AG04450 (cell line): ENCODE results near the gene IFNLR1. TPM values are rescaled to one million over a fixed set of nuclear protein-coding genes. Genes with fewer than 3 reads are reported as not detected.

Experiments
- CTCF ChIA-PET: fragments of 300-600, 350-600 bp; formaldehyde crosslinking; extraction: SDS; loops from one replicate; lab custom pipeline; 2022; ENCODE audit warnings: antibody characterized with exemption, inconsistent platforms; lab: Charles Lee
- POLR2A ChIA-PET: fragments of 350-600 bp; formaldehyde crosslinking; extraction: SDS; loops from one replicate; lab custom pipeline; 2021; ENCODE audit warnings: antibody characterized with exemption, inconsistent platforms; lab: Yijun Ruan, JAX
- DNase-seq: peaks from one replicate; pipeline ENCODE4 v3.0.0-alpha.2; 2011; ENCODE audit warnings: low read depth, low spot score
- H3K27ac ChIP-seq: one replicate; pipeline ENCODE4 v1.5.1; 2012; ENCODE audit warnings: low read depth, low read length, control low read depth
- H3K27me3 ChIP-seq: one replicate; pipeline ENCODE4 v1.6.0; 2012; ENCODE audit warnings: low read length; ENCODE audit not compliant: control insufficient read depth, insufficient read depth
- H3K4me3 ChIP-seq: 2 replicates; pipeline ENCODE4 v1.5.1; 2011; ENCODE audit warnings: mild to moderate bottlenecking, low read depth, low read length, control low read depth
- H3K9me3 ChIP-seq: 2 replicates; pipeline ENCODE4 v1.5.1; 2012; ENCODE audit warnings: low read length; ENCODE audit not compliant: control insufficient read depth, insufficient read depth
- polyA plus RNA-seq: library from polyadenylated mRNA; depleted of rRNA; stranded (reverse); fragments of >200 nt; gene quantifications from 2 replicates; pipeline ENCODE4 v1.2.3, GENCODE V29; 2011
- TF ChIP-seq, protein P1 (sequence below): IDR thresholded peaks from 2 replicates; pipeline ENCODE4 v1.5.1; 2011; ENCODE audit warnings: low read depth, low read length, control low read depth, inconsistent platforms

The IFNLR1 gene
- polyA plus RNA-seq, 1 experiment, result not detected

DNA sequence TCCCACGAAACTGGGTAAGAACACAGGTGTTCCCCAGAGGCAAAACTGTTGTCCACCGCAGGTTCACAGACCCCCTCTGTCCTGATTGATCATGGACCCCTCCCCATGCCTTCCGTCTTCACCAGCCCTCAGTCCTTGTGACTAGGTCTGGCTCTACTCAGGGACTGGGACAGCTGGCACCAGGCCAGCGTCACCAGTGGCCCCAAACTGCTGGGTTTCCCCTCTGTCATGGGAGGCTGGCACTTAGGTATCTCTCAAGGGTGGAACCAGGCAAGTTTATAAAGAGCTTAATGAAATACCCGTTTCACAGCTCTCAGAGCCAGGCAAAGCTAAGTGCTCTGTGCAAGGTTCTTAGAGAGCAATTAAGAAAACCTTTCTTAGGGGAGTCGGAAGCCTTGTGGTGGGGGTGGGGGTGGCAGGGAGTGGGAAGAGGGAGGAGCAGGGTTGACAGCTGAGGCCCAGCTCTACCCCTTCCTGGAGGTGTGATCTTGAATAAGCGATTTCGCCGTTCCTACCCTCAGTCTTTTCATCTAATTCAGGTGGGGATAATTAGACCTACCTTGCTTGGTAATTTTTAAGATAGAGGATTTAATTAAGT, 35.0 kb upstream of the IFNLR1 start:
- POLR2A ChIA-PET, result no interaction called here
- H3K27ac ChIP-seq, result no peak overlapping the region
- peaks cover 26% of the 10 kb centered on the region for H3K27me3 ChIP-seq
- CTCF ChIA-PET, result interaction anchor here (0.7 to 1.0 kb wide), 4 partner anchors 20 to 169 kb away, joined by 3 read pairs; no protein-coding TSS in a partner anchor
- no peak overlapping the region for H3K4me3 ChIP-seq
- no peak for DNase-seq
- H3K9me3 ChIP-seq, result no peaks in the 10 kb centered on the region
- TF ChIP-seq, protein P1, sequence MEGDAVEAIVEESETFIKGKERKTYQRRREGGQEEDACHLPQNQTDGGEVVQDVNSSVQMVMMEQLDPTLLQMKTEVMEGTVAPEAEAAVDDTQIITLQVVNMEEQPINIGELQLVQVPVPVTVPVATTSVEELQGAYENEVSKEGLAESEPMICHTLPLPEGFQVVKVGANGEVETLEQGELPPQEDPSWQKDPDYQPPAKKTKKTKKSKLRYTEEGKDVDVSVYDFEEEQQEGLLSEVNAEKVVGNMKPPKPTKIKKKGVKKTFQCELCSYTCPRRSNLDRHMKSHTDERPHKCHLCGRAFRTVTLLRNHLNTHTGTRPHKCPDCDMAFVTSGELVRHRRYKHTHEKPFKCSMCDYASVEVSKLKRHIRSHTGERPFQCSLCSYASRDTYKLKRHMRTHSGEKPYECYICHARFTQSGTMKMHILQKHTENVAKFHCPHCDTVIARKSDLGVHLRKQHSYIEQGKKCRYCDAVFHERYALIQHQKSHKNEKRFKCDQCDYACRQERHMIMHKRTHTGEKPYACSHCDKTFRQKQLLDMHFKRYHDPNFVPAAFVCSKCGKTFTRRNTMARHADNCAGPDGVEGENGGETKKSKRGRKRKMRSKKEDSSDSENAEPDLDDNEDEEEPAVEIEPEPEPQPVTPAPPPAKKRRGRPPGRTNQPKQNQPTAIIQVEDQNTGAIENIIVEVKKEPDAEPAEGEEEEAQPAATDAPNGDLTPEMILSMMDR, result no peak

DNA sequence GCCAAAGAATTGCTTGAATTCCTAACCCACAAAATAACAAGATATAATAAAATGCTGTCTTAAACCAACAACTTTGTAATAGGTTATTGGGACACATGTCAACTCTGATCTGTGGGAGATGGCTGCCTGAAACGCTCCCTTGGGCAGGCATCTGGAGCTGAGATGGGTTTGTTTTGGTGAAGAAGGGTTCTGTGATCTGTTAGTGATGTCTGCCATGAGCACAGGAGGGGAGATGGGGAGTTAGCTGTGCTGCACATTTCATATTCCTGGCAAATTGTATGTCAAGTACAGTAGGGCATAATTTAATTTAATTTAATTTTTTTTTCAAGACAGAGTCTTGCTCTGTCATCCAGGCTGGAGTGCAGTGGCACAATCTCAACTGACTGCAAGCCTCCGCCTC, 34.2 kb upstream of the IFNLR1 start:
- ChIA-PET POLR2A (no interaction called here), CTCF (interaction anchor here (0.7 kb wide), 1 partner anchor 170 kb away, joined by 3 read pairs; no protein-coding TSS in a partner anchor)
- Histone ChIP-seq H3K4me3 (no peak overlapping the region), H3K27ac (no peak overlapping the region), H3K27me3 (peaks cover 33% of the 10 kb centered on the region), H3K9me3 (no peaks in the 10 kb centered on the region)
- TF ChIP-seq, protein P1, result no peak
- no peak for DNase-seq

DNA sequence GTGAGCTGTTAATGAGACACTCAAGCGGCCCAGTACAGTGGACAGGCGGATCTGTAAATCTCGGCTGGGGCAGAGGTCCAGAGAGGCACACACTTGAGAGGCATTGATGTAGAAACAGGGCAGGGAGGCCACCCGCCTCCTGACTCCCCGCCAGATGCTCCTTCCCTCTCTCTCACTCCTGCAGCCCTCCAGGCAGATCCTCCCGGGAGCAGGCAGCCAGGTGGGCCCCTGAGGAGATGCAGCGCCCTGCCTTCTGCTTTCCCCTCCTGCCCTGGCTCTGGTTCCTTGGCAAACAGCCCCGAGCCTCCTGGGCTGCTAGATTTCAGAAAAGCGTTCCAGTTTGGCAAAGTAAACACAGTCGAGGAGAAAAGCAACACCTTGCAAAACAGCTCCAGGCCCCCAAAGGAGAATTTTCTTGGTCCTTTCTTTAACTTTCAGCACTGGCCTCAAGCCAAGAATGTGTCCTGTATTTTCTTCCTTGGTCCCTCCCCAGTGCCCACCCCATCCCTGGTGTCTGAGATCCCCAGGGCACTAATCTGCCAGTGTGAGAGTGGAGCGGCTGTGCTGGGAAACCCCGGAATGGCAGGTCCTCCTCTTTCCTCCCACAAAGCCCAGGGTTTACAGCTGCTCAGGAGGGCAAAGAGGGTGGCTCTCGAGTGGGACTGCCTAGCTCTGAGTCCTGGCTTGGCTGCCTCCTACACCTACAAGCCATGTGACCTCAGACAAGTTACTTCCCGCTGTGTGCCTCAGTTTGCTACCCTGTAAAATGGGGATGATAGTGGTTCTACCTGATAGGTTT, 29.4 kb upstream of the IFNLR1 start:
- Histone ChIP-seq H3K9me3 (peaks cover 7% of the 10 kb centered on the region), H3K27me3 (peaks cover 51% of the 10 kb centered on the region), H3K27ac (no peak overlapping the region), H3K4me3 (no peak overlapping the region)
- ChIA-PET CTCF (interaction anchor here (0.7 to 1.9 kb wide), 4 partner anchors 14 to 177 kb away, joined by 3 to 6 read pairs (median 4); no protein-coding TSS in a partner anchor), POLR2A (no interaction called here)
- TF ChIP-seq, protein P1, result no peak
- DNase-seq, result no peak

GRCh38 chr1:24215226-24215814, 28.2 kb upstream of the IFNLR1 start:
- ChIA-PET CTCF (interaction anchor here (0.6 to 1.2 kb wide), 2 partner anchors 136 to 176 kb away, joined by 3 to 8 read pairs; no protein-coding TSS in a partner anchor), POLR2A (interaction anchor here (0.7 kb wide), 1 partner anchor 12 kb away, joined by 3 read pairs; no protein-coding TSS in a partner anchor)
- TF ChIP-seq, protein P1, result no peak
- peaks cover 43% of the 10 kb centered on the region for H3K27me3 ChIP-seq
- H3K9me3 ChIP-seq, result peaks cover 7% of the 10 kb centered on the region
- no peak for DNase-seq
- no peak overlapping the region for H3K4me3 ChIP-seq
- H3K27ac ChIP-seq, result no peak overlapping the region
